Activated CD8-positive, alpha-beta memory T cell treated with anti-CD3 and anti-CD28 coated beads, Interleukin-2, amount 10 ng/mL, durations not matched to agents 7 days and 5 days (primary cell): Measurements from ENCODE around the gene ORMDL2. TPM values are rescaled to one million over a fixed set of nuclear protein-coding genes. Genes with fewer than 3 reads are reported as not detected.
"Not testable (repeated sequence)": the region's sequence is repeated elsewhere in the genome, so short reads cannot be mapped to it uniquely, and the experiment has no call there.

Experiments
- ATAC-seq: fragments of 150-1000 bp; cut with Tn5 transposase; one replicate; pipeline ENCODE4 v1.10.0; 2021; ENCODE audit warnings: moderate library complexity
- CTCF ChIA-PET: fragments of 350-600 bp; sonication (Branson Sonifier 250); formaldehyde crosslinking; loops from one replicate; lab custom pipeline; 2021; ENCODE audit warnings: antibody characterized with exemption; lab: Charles Lee
- DNase-seq: peaks from one replicate; pipeline ENCODE4 v3.0.0-alpha.2; 2020
- H3K27ac Mint-ChIP-seq: one replicate; pipeline ENCODE4 v1.8.0; 2021; ENCODE audit warnings: mild to moderate bottlenecking, mixed read lengths
- H3K27me3 Mint-ChIP-seq: one replicate; pipeline ENCODE4 v1.8.0; 2021; ENCODE audit warnings: mixed read lengths
- H3K36me3 Mint-ChIP-seq: one replicate; pipeline ENCODE4 v1.8.0; 2021; ENCODE audit warnings: mild to moderate bottlenecking, mixed read lengths
- H3K4me1 Mint-ChIP-seq: one replicate; pipeline ENCODE4 v1.8.0; 2021; ENCODE audit warnings: mixed read lengths
- H3K4me3 Mint-ChIP-seq: one replicate; pipeline ENCODE4 v1.8.0; 2021; ENCODE audit warnings: mild to moderate bottlenecking, moderate library complexity, mixed read lengths
- H3K9me3 Mint-ChIP-seq: one replicate; pipeline ENCODE4 v1.8.0; 2022; ENCODE audit warnings: low read depth, mixed read lengths
- total RNA-seq, 2 experiments: library from RNA; stranded (reverse); gene quantifications; one replicate each; pipeline ENCODE4 v1.2.3, GENCODE V29; 2021

ORMDL2 gene
- total RNA-seq, 2 experiments from 2014 or later, result 45.8 to 57.2 TPM

DNA sequence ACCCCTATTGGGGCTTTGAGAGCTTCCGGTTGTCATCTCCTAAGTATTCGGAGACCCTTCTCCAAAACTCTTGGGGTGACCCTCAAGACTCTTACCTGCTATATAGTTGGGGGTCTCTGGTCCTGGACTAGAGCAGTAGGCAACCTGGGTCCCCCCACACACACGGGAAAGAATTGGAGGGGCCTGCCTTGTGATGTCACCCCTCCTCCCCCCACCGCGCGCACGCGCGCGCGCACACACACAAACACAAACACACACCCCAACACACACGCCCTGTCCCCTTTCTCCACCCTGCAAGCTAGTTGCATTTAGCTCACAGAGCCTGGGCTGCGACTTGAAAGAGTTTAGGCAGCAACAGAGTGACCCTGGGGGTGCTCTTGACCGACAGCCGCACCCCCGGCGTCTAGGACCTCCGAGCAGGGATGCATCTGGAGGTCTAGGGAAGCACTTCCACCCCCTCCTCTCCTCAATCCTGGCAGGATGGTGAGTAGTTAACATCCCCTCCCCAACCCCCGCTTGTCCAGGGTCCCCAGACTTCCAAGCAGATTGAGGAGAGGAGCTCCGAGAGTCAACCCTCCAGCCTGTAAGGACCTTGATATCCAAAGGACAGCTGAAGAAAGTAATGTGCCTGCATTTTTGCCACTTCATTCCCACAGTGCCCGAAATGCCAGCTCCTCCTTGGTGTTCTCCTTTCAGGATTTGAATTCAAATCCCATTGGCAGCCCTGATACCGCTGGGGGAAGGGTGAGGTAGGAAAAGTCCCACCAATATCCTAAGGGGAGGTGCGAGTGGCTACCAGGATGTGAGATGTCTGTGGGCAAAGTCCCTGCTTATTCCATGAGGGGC is 13.0 kb downstream of the ORMDL2 start:
- no peaks in the 10 kb centered on the region for H3K27me3 Mint-ChIP-seq
- H3K9me3 Mint-ChIP-seq, result no peaks in the 10 kb centered on the region

DNA sequence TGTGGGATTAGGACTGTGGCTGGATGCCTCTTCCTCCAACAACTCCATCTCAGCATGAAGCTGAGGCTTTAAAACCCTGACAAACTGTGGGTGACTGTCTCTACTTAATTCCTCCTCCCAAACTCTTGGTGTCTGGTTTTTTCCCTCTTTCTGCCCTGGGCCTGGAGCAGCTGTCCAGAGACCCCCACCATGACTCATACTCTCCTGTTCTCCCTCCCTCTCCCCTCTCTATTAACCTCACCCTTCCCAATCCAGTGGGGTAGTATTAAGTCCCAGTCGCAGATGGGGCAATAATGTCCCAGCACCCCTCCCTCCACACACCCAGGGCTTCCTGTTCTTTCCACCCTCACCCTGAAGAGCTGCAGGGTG is 13.6 kb downstream of the ORMDL2 start:
- DNase-seq, result no peak
- Mint-ChIP-seq H3K4me3 (peak overlapping the region; percentile 97), H3K9me3 (no peaks in the 10 kb centered on the region), H3K36me3 (peaks cover 4% of the 10 kb centered on the region), H3K4me1 (peaks cover 32% of the 10 kb centered on the region), H3K27ac (no peak overlapping the region), H3K27me3 (no peaks in the 10 kb centered on the region)
- no peak for ATAC-seq
- CTCF ChIA-PET, result interaction anchor here (2.2 to 3.8 kb wide), 4 partner anchors 13 to 108 kb away, joined by 6 to 42 read pairs (median 20); partner anchors contain the start of genes ORMDL2, PYM1 and SARNP

More for the DNA sequence above, 13.0 kb downstream of the ORMDL2 start:
- Mint-ChIP-seq H3K36me3 (peaks cover 6% of the 10 kb centered on the region), H3K4me3 (peak overlapping the region; percentile 97), H3K4me1 (peaks cover 38% of the 10 kb centered on the region), H3K27ac (peak overlapping the region; percentile 93)
- DNase-seq (peak; percentile 74), ATAC-seq (no peak)
- CTCF ChIA-PET, result interaction anchor here (0.7 to 3.8 kb wide), 13 partner anchors 12 to 1265 kb away, joined by 3 to 42 read pairs (median 3); partner anchors contain the start of genes ORMDL2, PYM1, RNF41 and SARNP

DNA sequence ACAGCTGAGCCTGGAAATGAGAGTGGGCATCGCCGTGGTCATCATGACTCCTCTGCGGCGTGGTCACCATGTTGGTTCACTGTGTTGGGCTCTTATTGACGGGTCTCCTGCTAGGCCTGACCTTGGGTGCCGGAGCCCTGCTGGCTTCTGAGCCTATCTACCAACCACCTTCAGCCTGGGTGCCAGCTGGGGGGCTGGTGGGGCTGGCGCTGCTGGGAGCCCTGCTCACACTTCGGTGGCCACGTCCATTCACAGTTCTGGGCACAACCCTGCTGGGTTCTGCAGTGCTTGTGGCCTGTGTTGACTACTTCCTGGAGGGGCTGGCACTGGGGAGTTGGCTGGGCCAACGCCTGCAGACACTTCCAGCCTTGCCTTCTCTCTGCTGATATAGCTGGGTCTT is 15.2 kb downstream of the ORMDL2 start:
- Mint-ChIP-seq H3K4me3 (no peak overlapping the region), H3K36me3 (no peaks in the 10 kb centered on the region), H3K4me1 (peaks cover 19% of the 10 kb centered on the region), H3K9me3 (no peaks in the 10 kb centered on the region), H3K27me3 (no peaks in the 10 kb centered on the region), H3K27ac (no peak overlapping the region)
- ATAC-seq, result no peak
- CTCF ChIA-PET, result interaction anchor here (1.1 kb wide), 1 partner anchor 21 kb away, joined by 4 read pairs; no protein-coding TSS in a partner anchor
- DNase-seq, result no peak

DNA sequence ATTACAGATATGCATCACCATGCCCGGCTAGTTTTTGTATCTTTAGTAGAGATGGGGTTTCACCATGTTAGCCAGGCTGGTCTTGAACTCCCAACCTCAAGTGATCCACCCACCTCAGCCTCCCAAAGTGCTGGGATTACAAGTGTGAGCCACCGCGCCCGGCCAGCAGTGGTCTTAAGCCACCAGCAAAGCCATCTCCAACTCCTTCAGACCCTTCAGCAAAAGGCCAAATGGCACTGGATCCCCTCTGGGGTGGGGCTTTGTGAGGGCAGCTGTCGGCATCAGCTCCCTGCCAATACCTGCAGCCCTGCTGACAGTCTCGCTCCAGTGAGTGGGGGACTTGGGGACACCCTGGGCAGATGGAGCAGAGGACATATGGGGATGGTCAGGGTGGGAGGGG is 16.6 kb downstream of the ORMDL2 start:
- H3K27ac Mint-ChIP-seq, CTCF ChIA-PET, H3K9me3 Mint-ChIP-seq, ATAC-seq, DNase-seq, H3K4me3 Mint-ChIP-seq, H3K27me3 Mint-ChIP-seq, H3K36me3 Mint-ChIP-seq: not testable (repeated sequence)
- peaks cover 11% of the 10 kb centered on the region for H3K4me1 Mint-ChIP-seq

DNA sequence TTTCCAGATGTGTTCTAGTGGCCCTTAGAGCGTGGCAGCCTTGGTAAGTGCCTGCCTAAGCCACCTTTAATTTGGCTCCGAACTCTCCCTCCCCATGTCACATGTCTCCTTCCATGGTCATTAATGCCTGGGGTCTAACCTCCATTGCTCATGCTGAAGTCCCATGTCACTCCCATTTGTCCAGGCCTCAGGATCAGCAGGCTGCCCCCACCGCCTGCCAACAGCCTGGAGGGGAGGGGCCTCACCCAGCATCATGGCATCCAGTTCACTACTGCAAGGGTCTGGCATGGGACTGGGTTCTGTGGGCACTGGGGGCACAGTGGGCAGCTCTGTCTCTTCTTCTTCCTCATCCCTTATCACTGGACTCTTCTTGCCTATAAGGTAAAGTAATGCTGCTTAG is 20.5 kb downstream of the ORMDL2 start:
- Mint-ChIP-seq H3K4me1 (peaks cover 1% of the 10 kb centered on the region), H3K27ac (no peak overlapping the region), H3K4me3 (no peak overlapping the region), H3K9me3 (no peaks in the 10 kb centered on the region), H3K27me3 (no peaks in the 10 kb centered on the region), H3K36me3 (no peaks in the 10 kb centered on the region)
- CTCF ChIA-PET, result no interaction called here
- ATAC-seq, result no peak
- DNase-seq, result no peak

DNA sequence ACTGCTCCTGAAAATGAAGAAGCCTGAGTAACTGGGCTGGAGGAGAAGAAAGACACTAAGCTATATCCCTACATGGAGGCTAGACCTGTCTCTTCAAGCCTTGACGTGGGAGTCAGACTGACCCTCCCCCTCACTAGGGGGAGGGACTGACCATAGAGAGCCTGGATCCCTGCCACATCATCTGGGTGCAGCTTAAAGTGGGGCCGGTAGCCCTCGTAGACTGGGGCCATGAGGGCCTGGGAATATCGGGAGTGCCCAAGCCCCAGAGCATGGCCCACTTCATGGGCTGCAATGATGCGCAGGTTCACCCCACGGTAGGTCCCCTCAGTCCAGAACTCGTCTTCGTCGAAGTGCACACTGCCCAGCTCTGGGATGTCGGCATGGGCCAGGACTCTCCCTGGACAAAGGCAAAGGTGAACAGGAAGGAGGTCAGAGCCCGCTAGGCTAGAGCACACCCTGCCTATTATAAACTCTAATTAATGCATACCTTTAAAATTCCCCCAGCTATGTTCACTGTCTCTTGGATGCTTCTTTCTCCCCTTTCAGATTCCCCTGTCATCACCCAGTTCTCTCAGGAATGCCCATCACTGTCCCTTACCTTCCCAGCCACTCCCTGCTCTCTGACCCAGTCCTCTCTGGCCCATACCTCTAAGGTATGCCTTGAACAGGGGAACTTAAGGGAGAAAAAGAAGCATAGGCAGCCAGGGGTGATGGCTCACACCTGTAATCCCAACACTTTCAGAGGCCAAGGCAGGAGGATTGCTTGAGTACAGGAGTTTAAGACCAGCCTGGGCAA is 21.7 kb downstream of the ORMDL2 start:
- CTCF ChIA-PET, result no interaction called here
- no peaks in the 10 kb centered on the region for H3K27me3 Mint-ChIP-seq
- ATAC-seq (no peak), DNase-seq (no peak)
- H3K27ac Mint-ChIP-seq, result no peak overlapping the region
- no peaks in the 10 kb centered on the region for H3K36me3 Mint-ChIP-seq
- no peak overlapping the region for H3K4me3 Mint-ChIP-seq
- peaks cover 1% of the 10 kb centered on the region for H3K4me1 Mint-ChIP-seq
- no peaks in the 10 kb centered on the region for H3K9me3 Mint-ChIP-seq

DNA sequence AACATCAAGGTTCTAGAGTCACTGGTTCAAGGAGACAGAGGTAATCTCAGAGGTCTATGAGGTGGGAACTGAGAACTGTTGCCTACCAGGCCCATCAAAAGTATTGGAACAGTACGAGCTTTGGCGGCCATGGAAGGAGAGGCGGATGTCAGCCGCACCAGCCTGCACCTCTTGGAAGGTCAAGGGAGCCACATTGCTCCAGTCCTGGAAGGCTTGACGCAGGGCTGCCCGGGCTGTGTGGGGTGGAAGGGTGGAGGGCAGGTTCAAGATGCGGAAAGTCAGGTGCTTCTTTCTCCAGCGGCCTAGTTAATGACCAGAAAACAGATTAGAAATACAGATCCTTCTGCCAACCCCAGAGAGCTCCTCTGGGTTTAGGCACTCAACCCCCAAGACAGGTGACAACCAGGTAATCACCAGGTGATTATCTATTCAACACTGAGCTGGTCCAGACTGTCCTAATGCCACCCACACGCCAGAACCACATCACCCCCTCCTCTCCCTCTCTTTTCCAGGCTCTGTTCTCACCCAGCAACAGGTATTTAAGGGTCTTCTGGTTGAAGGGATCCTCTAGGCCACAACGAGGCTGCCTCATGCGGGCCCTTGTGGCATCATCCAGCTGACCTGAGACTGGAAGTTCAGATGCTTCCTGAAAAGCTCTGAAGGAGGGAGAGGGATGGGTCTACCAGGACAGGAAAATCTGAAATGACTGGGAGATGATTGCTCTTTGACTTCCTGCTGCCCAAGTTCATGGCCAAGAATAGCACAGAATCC is 22.9 kb downstream of the ORMDL2 start:
- DNase-seq (no peak), ATAC-seq (no peak)
- Mint-ChIP-seq H3K9me3 (no peaks in the 10 kb centered on the region), H3K36me3 (no peaks in the 10 kb centered on the region), H3K4me1 (peaks cover 1% of the 10 kb centered on the region), H3K4me3 (no peak overlapping the region), H3K27me3 (no peaks in the 10 kb centered on the region), H3K27ac (no peak overlapping the region)
- CTCF ChIA-PET, result interaction anchor here (0.8 kb wide), 1 partner anchor 63 kb away, joined by 3 read pairs; no protein-coding TSS in a partner anchor

DNA sequence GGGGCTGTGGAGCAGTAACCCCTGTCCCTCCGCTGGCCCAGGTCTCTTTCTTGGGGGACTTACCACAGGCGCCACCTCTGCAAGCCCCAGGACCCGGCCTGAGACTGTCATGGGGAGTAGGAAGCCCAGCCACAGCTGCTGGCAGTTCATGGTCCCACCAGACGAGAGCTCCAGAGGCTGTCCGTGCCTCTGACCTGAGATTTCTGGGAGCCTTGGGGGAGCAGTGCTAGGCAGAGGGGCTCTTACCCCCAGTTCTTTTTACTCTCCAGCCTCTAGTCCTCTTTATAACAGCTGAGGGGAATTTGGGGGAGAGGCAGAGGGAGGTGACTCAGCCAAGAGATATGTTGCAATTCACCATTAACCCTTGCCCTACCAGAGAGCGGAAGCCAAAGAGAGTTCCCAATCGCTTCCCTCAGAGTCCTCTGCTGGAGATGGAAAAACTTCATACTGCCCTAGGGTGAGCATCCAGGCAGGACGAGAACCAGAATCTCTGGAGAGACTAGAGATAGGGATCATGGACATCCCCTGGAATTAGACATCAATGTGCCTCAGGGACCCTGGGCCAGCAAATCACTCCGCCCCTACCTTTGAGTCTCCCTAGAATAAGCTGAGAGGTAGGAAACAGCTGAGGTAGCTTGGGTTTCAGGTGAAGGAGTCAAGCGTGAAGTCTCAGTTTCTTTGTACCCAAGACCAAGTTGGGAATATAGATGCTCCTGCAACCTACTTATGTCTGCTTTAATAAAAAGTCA is 25.0 kb downstream of the ORMDL2 start, which contains the start of gene MMP19:
Gene MMP19, minus strand, starts transcription at position 256 of the 749 bp plus-strand sequence. Its CDS starts 106 bp downstream, at position 150.
- H3K4me1 Mint-ChIP-seq, result peaks cover 10% of the 10 kb centered on the region

DNA sequence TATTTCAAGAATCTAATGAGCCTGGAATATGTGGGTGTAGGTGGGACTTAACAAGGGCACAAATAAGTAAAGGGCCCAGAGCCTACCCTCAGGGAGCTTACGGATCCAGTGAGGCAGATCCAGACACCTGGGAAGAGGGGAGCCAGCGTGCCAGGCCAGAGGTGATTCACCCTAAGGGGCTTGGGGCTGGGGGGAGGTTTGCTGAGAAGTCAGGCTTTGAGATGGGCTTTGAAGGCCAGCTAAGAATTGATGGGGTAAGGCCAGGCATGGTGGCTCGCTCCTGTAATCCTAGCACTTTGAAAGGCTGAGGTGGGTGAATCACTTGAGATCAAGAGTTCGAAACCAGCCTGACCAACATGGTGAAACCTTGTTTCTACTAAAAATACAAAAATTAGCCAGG is 25.6 kb downstream of the ORMDL2 start:
- no peak overlapping the region for H3K27ac Mint-ChIP-seq
- peaks cover 11% of the 10 kb centered on the region for H3K4me1 Mint-ChIP-seq
- DNase-seq (no peak), ATAC-seq (no peak)
- no peaks in the 10 kb centered on the region for H3K9me3 Mint-ChIP-seq
- CTCF ChIA-PET, result no interaction called here
- no peaks in the 10 kb centered on the region for H3K27me3 Mint-ChIP-seq
- H3K36me3 Mint-ChIP-seq, result no peaks in the 10 kb centered on the region
- H3K4me3 Mint-ChIP-seq, result no peak overlapping the region

More for the DNA sequence above, 25.0 kb downstream of the ORMDL2 start, which contains the start of gene MMP19:
- Mint-ChIP-seq H3K36me3 (no peaks in the 10 kb centered on the region), H3K9me3 (no peaks in the 10 kb centered on the region), H3K4me3 (no peak within 1 kb of the TSS), H3K27ac (no peak within 1 kb of the TSS), H3K27me3 (no peaks in the 10 kb centered on the region)
- CTCF ChIA-PET, result no interaction called here
- DNase-seq (no peak), ATAC-seq (no peak)

DNA sequence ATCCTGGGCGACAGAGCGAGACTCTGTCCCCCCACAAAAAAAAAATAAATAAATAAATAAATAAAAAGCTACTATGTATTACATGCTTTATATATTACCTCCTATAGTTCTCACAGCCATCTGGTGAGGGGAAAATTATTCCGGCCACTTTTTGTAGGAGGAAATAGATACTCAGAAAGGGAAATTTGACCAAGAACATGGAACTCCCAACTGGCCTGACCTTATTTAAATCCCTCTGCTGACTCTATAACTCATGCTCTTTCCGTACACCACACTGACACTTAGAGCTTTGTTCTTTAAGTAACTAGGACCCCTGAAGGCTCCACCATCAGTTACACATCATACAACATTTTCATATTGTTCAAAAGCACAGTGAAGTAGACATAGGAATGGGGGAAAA is 27.1 kb downstream of the ORMDL2 start:
- H3K9me3 Mint-ChIP-seq, result no peaks in the 10 kb centered on the region
- H3K36me3 Mint-ChIP-seq, result no peaks in the 10 kb centered on the region
- peaks cover 17% of the 10 kb centered on the region for H3K4me1 Mint-ChIP-seq
- DNase-seq (no peak), ATAC-seq (no peak)
- H3K27ac Mint-ChIP-seq, result no peak overlapping the region
- H3K4me3 Mint-ChIP-seq, result no peak overlapping the region
- CTCF ChIA-PET, result interaction anchor here (1.3 kb wide), 1 partner anchor 9 kb away, joined by 3 read pairs; no protein-coding TSS in a partner anchor
- H3K27me3 Mint-ChIP-seq, result peaks cover 7% of the 10 kb centered on the region

DNA sequence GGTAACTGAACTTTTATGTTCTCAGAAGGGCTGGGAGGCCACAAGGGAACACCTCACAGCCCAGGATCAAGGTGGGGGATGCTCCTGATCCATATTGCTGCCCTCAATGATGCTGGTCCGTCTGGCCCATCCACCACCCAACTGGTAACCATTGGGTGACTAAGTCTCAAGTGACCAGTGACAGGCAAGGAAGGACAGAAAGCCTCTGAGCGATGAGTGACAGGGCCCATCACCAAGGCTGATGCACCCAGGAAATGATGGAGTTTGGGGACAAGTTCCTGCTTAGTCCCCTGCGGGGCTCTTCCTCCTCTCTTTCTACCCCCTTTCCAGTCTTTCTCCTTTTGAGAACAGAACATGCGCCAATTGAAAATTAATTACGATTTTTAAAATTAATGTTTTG is 27.5 kb downstream of the ORMDL2 start:
- Mint-ChIP-seq H3K9me3 (no peaks in the 10 kb centered on the region), H3K27ac (no peak overlapping the region), H3K4me3 (no peak overlapping the region), H3K36me3 (no peaks in the 10 kb centered on the region), H3K4me1 (peaks cover 17% of the 10 kb centered on the region), H3K27me3 (peaks cover 7% of the 10 kb centered on the region)
- no peak for ATAC-seq
- CTCF ChIA-PET, result no interaction called here
- no peak for DNase-seq

DNA sequence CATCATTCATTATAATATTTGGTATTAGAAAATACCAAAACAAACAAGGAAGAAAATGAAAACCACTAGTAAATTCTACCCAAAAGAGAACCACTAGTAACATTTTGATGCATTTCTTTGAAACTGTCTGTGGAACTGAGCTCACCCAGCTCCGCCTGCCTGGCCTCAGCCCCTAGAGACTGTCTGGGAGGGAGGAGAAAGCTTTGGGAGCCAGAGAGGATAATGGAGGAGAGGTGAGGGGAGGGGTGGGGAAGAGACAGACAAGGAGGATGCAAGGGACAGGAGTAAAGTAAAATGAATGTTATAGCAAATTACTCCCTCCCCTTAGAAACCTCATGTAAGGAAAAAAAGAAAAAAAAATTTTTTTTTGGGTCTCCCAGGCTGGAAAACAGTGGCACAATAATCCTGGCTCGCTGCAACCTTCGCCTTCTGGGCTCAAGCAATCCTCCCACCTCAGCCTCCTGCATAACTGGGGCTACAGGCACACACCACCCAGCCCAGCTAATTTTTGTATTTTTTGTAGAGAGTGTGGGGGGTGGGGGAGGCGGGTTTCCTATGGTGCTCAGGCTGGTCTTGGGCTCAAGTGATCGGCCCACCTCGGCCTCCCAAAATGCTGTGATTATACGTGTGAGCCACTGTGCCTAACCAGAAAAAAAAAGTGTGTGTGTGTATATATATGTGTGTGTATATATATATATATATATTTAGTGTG is 28.1 kb downstream of the ORMDL2 start:
- DNase-seq (no peak), ATAC-seq (no peak)
- Mint-ChIP-seq H3K9me3 (no peaks in the 10 kb centered on the region), H3K27ac (no peak overlapping the region), H3K4me1 (peaks cover 17% of the 10 kb centered on the region), H3K4me3 (no peak overlapping the region), H3K27me3 (peaks cover 7% of the 10 kb centered on the region), H3K36me3 (no peaks in the 10 kb centered on the region)
- CTCF ChIA-PET, result interaction anchor here (0.7 kb wide), 1 partner anchor 12 kb away, joined by 3 read pairs; no protein-coding TSS in a partner anchor
